Activated naive CD4-positive, alpha-beta T cell treated with anti-CD3 and anti-CD28 coated beads, Interleukin-2, amount 50 U/mL, for 72 hours (primary cell): ENCODE data around the gene CA6. TPM values are rescaled to one million over a fixed set of nuclear protein-coding genes. Genes with fewer than 3 reads are reported as not detected.
A peak's percentile ranks its signal among the peaks of the same experiment; 100 is the strongest.
"Not testable (repeated sequence)": the region's sequence is repeated elsewhere in the genome, so short reads cannot be mapped to it uniquely, and the experiment has no call there.

Experiments used
- ATAC-seq, 2 donors: fragments of 150-1000 bp; cut with Tn5 transposase; 2 replicates each; pipeline ENCODE4 v1.10.0; 2021; ENCODE audit warnings: mild to moderate bottlenecking in 2 of 2, moderate library complexity in 2 of 2
- DNase-seq, 2 donors: peaks; one replicate each; pipeline ENCODE4 v3.0.0; 2021 to 2022; ENCODE audit warnings: low spot score in 2 of 2
- H3K27ac Mint-ChIP-seq, 2 donors: one replicate each; pipeline ENCODE4 v1.8.0; 2022; ENCODE audit warnings: mild to moderate bottlenecking in 2 of 2, mixed read lengths in 2 of 2
- H3K36me3 Mint-ChIP-seq, 2 donors: one replicate each; pipeline ENCODE4 v1.8.0; 2022; ENCODE audit warnings: mixed read lengths in 2 of 2
- H3K9me3 Mint-ChIP-seq, 2 donors: one replicate each; pipeline ENCODE4 v1.8.0; 2022; ENCODE audit warnings: mixed read lengths in 2 of 2
- total RNA-seq, 2 donors: library from RNA; stranded (reverse); gene quantifications; one replicate each; pipeline ENCODE4 v1.2.3, GENCODE V29; 2022

CA6 gene
- 1 to 10 TPM in 1 of 2 donors, under 1 TPM in 1; 0.66 to 1.7 TPM for total RNA-seq

GRCh38 chr1:8945568-8945967, at the start of gene CA6:
Gene CA6, plus strand, starts transcription at chr1:8945868. Its CDS starts 19 bp downstream, at chr1:8945887.
- ATAC-seq (no peak), DNase-seq (no peak)
- H3K9me3 Mint-ChIP-seq, result peaks cover under 1 to 7% of the 10 kb centered on the region in 2 donors
- H3K27ac Mint-ChIP-seq, result peak within 1 kb of the TSS; percentile 96
- peaks cover 14 to 16% of the 10 kb centered on the region in 2 donors for H3K36me3 Mint-ChIP-seq

- not testable (repeated sequence) for H3K9me3 Mint-ChIP-seq, H3K27ac Mint-ChIP-seq, DNase-seq, ATAC-seq
- H3K36me3 Mint-ChIP-seq, result peaks cover 12 to 36% of the 10 kb centered on the region in 2 donors
Measured at GRCh38 chr1:8896775-8897174, 48.9 kb upstream of the CA6 start.

- not testable (repeated sequence) for DNase-seq, H3K27ac Mint-ChIP-seq, ATAC-seq, H3K9me3 Mint-ChIP-seq
- peaks cover 12 to 37% of the 10 kb centered on the region in 2 donors for H3K36me3 Mint-ChIP-seq
Measured at GRCh38 chr1:8897505-8897904, 48.2 kb upstream of the CA6 start.

- not testable (repeated sequence) for ATAC-seq, DNase-seq, H3K9me3 Mint-ChIP-seq
- Mint-ChIP-seq H3K27ac (peak overlapping the region; percentile 99 to 100), H3K36me3 (peaks cover 12 to 37% of the 10 kb centered on the region in 2 donors)
Measured at GRCh38 chr1:8898418-8898817, 47.2 kb upstream of the CA6 start.

- ATAC-seq (no peak), DNase-seq (no peak)
- H3K36me3 Mint-ChIP-seq, result peaks cover 12 to 37% of the 10 kb centered on the region in 2 donors
- H3K27ac Mint-ChIP-seq, result peak overlapping the region; percentile 99 to 100
- H3K9me3 Mint-ChIP-seq, result peaks cover 0 to 7% of the 10 kb centered on the region in 2 donors
Measured at GRCh38 chr1:8899046-8899445, 46.6 kb upstream of the CA6 start.

GRCh38 chr1:8900684-8901083, 45.0 kb upstream of the CA6 start:
- peak in 1 of 2 donors; percentile 79 for DNase-seq
- Mint-ChIP-seq H3K36me3 (peaks cover 12 to 37% of the 10 kb centered on the region in 2 donors), H3K27ac (peak overlapping the region; percentile 99 to 100)
- H3K9me3 Mint-ChIP-seq, result not testable (repeated sequence)
- peak in 1 of 2 donors; percentile 42 for ATAC-seq

- DNase-seq, result no peak
- peak overlapping the region; percentile 12 to 100 for H3K27ac Mint-ChIP-seq
- H3K36me3 Mint-ChIP-seq, result peaks cover 12 to 37% of the 10 kb centered on the region in 2 donors
- no peak for ATAC-seq
- peaks cover 0 to 7% of the 10 kb centered on the region in 2 donors for H3K9me3 Mint-ChIP-seq
Measured at GRCh38 chr1:8902765-8903164, 42.9 kb upstream of the CA6 start.

- peak in 1 of 2 donors; percentile 23 for ATAC-seq
- Mint-ChIP-seq H3K36me3 (peaks cover 12 to 32% of the 10 kb centered on the region in 2 donors), H3K9me3 (peaks cover 0 to 6% of the 10 kb centered on the region in 2 donors), H3K27ac (peak overlapping the region in 1 of 2 donors; percentile 58)
- peak in 1 of 2 donors; percentile 31 for DNase-seq
Measured at GRCh38 chr1:8903410-8903809, 42.3 kb upstream of the CA6 start.

GRCh38 chr1:8903908-8904650, 41.6 kb upstream of the CA6 start:
- Mint-ChIP-seq H3K27ac (peak overlapping the region in 1 of 2 donors; percentile 58), H3K36me3 (peaks cover 5 to 26% of the 10 kb centered on the region in 2 donors)

GRCh38 chr1:8905582-8906191, 40.0 kb upstream of the CA6 start:
- no peak for ATAC-seq
- H3K9me3 Mint-ChIP-seq, result no peaks in the 10 kb centered on the region
- peak overlapping the region; percentile 31 to 75 for H3K27ac Mint-ChIP-seq
- DNase-seq, result no peak
- H3K36me3 Mint-ChIP-seq, result peaks cover 0 to 10% of the 10 kb centered on the region in 2 donors

More at GRCh38 chr1:8903908-8904650, 41.6 kb upstream of the CA6 start:
- DNase-seq (no peak), ATAC-seq (no peak)
- peaks cover 0 to 2% of the 10 kb centered on the region in 2 donors for H3K9me3 Mint-ChIP-seq

- no peak for ATAC-seq
- H3K27ac Mint-ChIP-seq, result peak overlapping the region in 1 of 2 donors; percentile 3
Measured at GRCh38 chr1:8908388-8909151, 37.1 kb upstream of the CA6 start.

GRCh38 chr1:8910331-8910730, 35.3 kb upstream of the CA6 start:
- Mint-ChIP-seq H3K9me3 (no peaks in the 10 kb centered on the region), H3K27ac (no peak overlapping the region), H3K36me3 (no peaks in the 10 kb centered on the region)
- ATAC-seq, result no peak
- DNase-seq, result no peak

More at GRCh38 chr1:8908388-8909151, 37.1 kb upstream of the CA6 start:
- no peaks in the 10 kb centered on the region for H3K9me3 Mint-ChIP-seq
- H3K36me3 Mint-ChIP-seq, result no peaks in the 10 kb centered on the region
- DNase-seq, result no peak

GRCh38 chr1:8910914-8911313, 34.8 kb upstream of the CA6 start:
- ATAC-seq (peak; percentile 24 to 65), DNase-seq (no peak)
- Mint-ChIP-seq H3K27ac (no peak overlapping the region), H3K36me3 (no peaks in the 10 kb centered on the region), H3K9me3 (no peaks in the 10 kb centered on the region)

- Mint-ChIP-seq H3K27ac (no peak overlapping the region), H3K9me3 (no peaks in the 10 kb centered on the region), H3K36me3 (no peaks in the 10 kb centered on the region)
- DNase-seq (no peak), ATAC-seq (no peak)
Measured at GRCh38 chr1:8911416-8912309, 34.0 kb upstream of the CA6 start.

- Mint-ChIP-seq H3K27ac (no peak overlapping the region), H3K36me3 (no peaks in the 10 kb centered on the region), H3K9me3 (no peaks in the 10 kb centered on the region)
- DNase-seq (no peak), ATAC-seq (no peak)
Measured at GRCh38 chr1:8913457-8913856, 32.2 kb upstream of the CA6 start.

- Mint-ChIP-seq H3K27ac (no peak overlapping the region), H3K36me3 (no peaks in the 10 kb centered on the region), H3K9me3 (no peaks in the 10 kb centered on the region)
- ATAC-seq (no peak), DNase-seq (no peak)
Measured at GRCh38 chr1:8914466-8914865, 31.2 kb upstream of the CA6 start.
